GM18505 (cell line): Measurements from ENCODE around the gene C14orf119.

Experiments used
- ATAC-seq: cut with Tn5 transposase; IDR thresholded peaks from one replicate; pipeline ENCODE4 v1.9.1; 2021; ENCODE audit not compliant: unreplicated experiment
- POLR2A ChIP-seq: IDR thresholded peaks from 4 replicates; pipeline ENCODE4 v1.6.1; 2011; ENCODE audit warnings: borderline replicate concordance; ENCODE audit not compliant: insufficient read depth, insufficient read length; ENCODE audit errors: extremely low read depth

The C14orf119 gene

GRCh38 chr14:23095196-23096108 lies at the start of gene C14orf119:
C14orf119 (plus strand) TSS chr14:23095505; CDS start chr14:23097659, 2,154 bp downstream.
- peak; percentile 58 for TF ChIP-seq POLR2A
- ATAC-seq, result peak; percentile 89

GRCh38 chr14:23047034-23047634 lies 48.2 kb upstream of the C14orf119 start:
- TF ChIP-seq POLR2A, result no peak
- no peak for ATAC-seq

- no peak for ATAC-seq
- no peak for TF ChIP-seq POLR2A
These were observed 47.3 kb upstream of the C14orf119 start for GRCh38 chr14:23047751-23048693.

- ATAC-seq, result no peak
These were observed 46.3 kb upstream of the C14orf119 start for GRCh38 chr14:23049011-23049410.

GRCh38 chr14:23051141-23052057 lies 43.9 kb upstream of the C14orf119 start:
- TF ChIP-seq POLR2A, result no peak

More at GRCh38 chr14:23049011-23049410, 46.3 kb upstream of the C14orf119 start:
- TF ChIP-seq POLR2A, result no peak

GRCh38 chr14:23052182-23052623 lies 43.1 kb upstream of the C14orf119 start:
- ATAC-seq, result no peak
- no peak for TF ChIP-seq POLR2A

More at GRCh38 chr14:23051141-23052057, 43.9 kb upstream of the C14orf119 start:
- ATAC-seq, result no peak

- no peak for TF ChIP-seq POLR2A
- ATAC-seq, result no peak
These were observed 42.6 kb upstream of the C14orf119 start for GRCh38 chr14:23052671-23053070.

GRCh38 chr14:23053426-23053825 lies 41.9 kb upstream of the C14orf119 start:
- ATAC-seq, result no peak
- TF ChIP-seq POLR2A, result no peak

GRCh38 chr14:23054000-23054811 lies 41.1 kb upstream of the C14orf119 start:
- no peak for ATAC-seq
- no peak for TF ChIP-seq POLR2A

- no peak for TF ChIP-seq POLR2A
- no peak for ATAC-seq
These were observed 40.2 kb upstream of the C14orf119 start for GRCh38 chr14:23055147-23055550.

GRCh38 chr14:23055621-23056144 lies 39.6 kb upstream of the C14orf119 start:
- TF ChIP-seq POLR2A, result no peak
- no peak for ATAC-seq
